ENCODE measurements around the gene IGFBP2. TPM values are rescaled to one million over a fixed set of nuclear protein-coding genes. Genes with fewer than 3 reads are reported as not detected.

Gene IGFBP2
- total RNA-seq, 2 donors from 2014 or later: 106 to 177 TPM

- H3K4me3 ChIP-seq: no peak overlapping the region
- H3K9ac ChIP-seq (ENCODE audit: low read depth in 2 of 2, low read length in 2 of 2): no peak overlapping the region
- H3K36me3 ChIP-seq: no peaks in the 10 kb centered on the region
Measured at GRCh38 chr2:216616083-216616678, 17.0 kb upstream of the IGFBP2 start.

DNA sequence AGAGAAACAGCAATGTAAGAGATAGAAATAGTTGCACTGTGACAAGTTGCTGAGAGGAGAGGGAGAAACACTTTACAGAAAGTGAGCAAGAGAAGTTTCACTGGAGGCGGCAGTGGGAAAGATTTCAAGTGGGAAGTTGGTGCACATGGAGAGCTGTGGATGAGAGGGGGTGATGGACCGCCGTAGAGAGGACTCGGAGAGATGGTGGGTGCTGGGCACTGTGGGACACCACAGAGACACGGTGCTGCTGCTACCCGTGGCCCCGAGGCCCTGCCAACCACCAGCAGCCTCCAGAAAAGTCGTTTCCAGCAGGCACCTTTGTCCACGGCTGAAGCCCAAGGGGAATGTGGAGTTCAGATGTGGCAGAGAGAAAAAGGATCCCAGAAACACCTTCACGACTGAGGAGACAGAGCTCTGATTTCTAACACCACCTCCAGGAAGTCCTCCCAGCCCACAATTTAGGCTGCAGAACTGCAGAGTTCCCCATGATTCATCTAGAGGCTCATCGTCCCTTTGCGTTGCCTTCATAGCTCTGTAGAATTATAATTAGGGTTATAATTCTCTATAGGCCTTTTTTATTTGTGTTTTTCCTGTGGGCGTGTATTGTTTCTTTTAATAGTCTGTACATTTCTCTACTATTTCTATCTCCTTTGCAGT, 15.9 kb upstream of the IGFBP2 start:
- Histone ChIP-seq H3K9me3 (no peaks in the 10 kb centered on the region), H3K4me3 (no peak overlapping the region), H3K27ac (no peak overlapping the region), H3K36me3 (no peaks in the 10 kb centered on the region), H3K9ac (ENCODE audit: low read depth in 2 of 2, low read length in 2 of 2) (no peak overlapping the region), H3K4me1 (no peaks in the 10 kb centered on the region), H3K27me3 (no peaks in the 10 kb centered on the region)
- intact Hi-C loops (cut with DNase I): no loop called here
- DNase-seq: no peak
- TF ChIP-seq CTCF (IDR thresholded peaks at IDR 0.05): no peak

More at GRCh38 chr2:216616083-216616678, 17.0 kb upstream of the IGFBP2 start:
- no peak for TF ChIP-seq CTCF (IDR thresholded peaks at IDR 0.05)
- Histone ChIP-seq H3K4me1 (no peaks in the 10 kb centered on the region), H3K27me3 (no peaks in the 10 kb centered on the region), H3K27ac (no peak overlapping the region), H3K9me3 (no peaks in the 10 kb centered on the region)
- DNase-seq: no peak
- intact Hi-C loops (cut with DNase I): no loop called here

GRCh38 chr2:216618785-216619184, 14.4 kb upstream of the IGFBP2 start:
- no peaks in the 10 kb centered on the region for H3K9me3 ChIP-seq
- H3K27me3 ChIP-seq: no peaks in the 10 kb centered on the region
- no peak overlapping the region for H3K27ac ChIP-seq
- no peaks in the 10 kb centered on the region for H3K4me1 ChIP-seq
- H3K4me3 ChIP-seq: no peak overlapping the region
- intact Hi-C loops (cut with DNase I): no loop called here
- no peak overlapping the region for H3K9ac ChIP-seq (ENCODE audit: low read depth in 2 of 2, low read length in 2 of 2)
- H3K36me3 ChIP-seq: no peaks in the 10 kb centered on the region
- DNase-seq: no peak
- no peak for TF ChIP-seq CTCF (IDR thresholded peaks at IDR 0.05)

DNA sequence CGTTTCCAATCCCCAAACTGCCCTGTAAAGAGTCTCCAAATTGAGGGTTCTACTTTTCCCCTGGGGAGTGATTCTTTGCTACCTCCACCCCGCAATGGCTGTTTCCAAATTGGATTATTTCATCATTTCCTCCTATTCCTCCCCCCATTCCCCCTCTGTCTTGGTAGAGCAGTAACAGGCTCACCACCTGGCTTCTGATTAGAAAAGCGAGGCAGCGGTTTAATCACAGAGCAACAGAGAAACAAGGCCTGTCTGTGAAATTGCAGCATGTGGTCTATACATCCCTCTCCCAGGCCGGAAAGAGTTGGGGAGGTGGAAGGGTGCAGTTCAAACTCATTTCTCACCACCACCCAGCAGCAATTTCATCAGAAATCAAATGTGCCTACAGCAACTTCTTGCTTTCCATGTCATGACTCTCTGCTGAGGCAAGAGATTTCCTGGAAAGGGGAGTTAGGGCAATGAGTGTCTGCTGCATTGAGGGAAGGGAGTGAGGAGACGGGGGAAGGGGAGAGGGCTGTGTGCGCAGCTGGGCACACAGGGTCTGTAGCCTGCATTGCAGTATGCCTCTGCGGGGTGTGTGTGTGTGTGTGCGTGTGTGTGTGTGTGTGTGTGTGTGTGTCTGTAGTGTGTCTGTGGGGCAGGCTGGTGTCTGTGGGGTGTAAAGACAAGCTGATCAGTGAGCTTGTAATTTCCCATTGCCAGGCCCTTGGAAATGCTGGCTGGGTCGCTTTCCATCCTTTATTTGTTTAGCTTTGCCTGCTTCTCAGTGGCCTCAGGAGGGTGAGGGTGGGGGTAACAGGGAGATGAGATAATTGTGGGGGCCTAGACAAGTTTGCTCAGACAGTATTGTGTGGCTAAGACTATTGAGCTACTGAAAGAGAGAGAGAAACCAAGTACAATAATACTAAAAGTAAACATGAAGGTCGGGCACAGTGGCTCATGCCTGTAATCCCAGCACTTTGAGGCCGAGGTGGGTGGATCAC, 13.5 kb upstream of the IGFBP2 start:
- no peak for TF ChIP-seq CTCF (IDR thresholded peaks at IDR 0.05)
- no peaks in the 10 kb centered on the region for H3K36me3 ChIP-seq
- intact Hi-C loops (cut with DNase I): no loop called here
- no peak overlapping the region for H3K27ac ChIP-seq
- H3K9ac ChIP-seq (ENCODE audit: low read depth in 2 of 2, low read length in 2 of 2): peak overlapping the region in 1 of 2 donors; percentile 2
- no peaks in the 10 kb centered on the region for H3K4me1 ChIP-seq
- H3K27me3 ChIP-seq: no peaks in the 10 kb centered on the region
- no peak overlapping the region for H3K4me3 ChIP-seq
- H3K9me3 ChIP-seq: no peaks in the 10 kb centered on the region
- no peak for DNase-seq

DNA sequence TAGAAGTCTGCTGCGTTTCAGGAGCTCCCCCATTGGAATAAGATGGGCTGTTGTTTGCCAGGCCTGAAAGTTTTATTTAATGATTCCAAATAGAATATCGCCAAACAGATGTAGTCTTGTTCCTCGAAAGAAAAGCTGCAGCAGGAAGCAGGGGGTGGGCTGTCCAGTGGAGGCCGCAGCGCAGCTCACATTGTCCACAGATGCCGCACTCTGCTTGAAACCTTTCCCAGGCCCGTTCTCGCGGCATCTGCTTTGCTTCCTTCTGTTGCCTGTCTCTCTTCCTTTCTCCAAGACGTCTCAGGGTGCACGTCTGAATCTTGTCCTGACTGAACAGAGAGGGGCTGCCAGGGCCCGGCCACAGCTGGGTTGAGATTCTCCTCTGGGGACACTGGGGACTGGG, 12.4 kb upstream of the IGFBP2 start:
- no peak for TF ChIP-seq CTCF (IDR thresholded peaks at IDR 0.05)
- no peaks in the 10 kb centered on the region for H3K27me3 ChIP-seq
- H3K36me3 ChIP-seq: no peaks in the 10 kb centered on the region
- no peak overlapping the region for H3K4me3 ChIP-seq
- DNase-seq: no peak
- no peak overlapping the region for H3K9ac ChIP-seq (ENCODE audit: low read depth in 2 of 2, low read length in 2 of 2)
- H3K9me3 ChIP-seq: no peaks in the 10 kb centered on the region
- intact Hi-C loops (cut with DNase I): no loop called here
- no peaks in the 10 kb centered on the region for H3K4me1 ChIP-seq
- H3K27ac ChIP-seq: no peak overlapping the region
